Smooth muscle cell (in vitro differentiated cells): ENCODE data around the gene ZNF606. TPM values are rescaled to one million over a fixed set of nuclear protein-coding genes. Genes with fewer than 3 reads are reported as not detected.

ENCODE experiments used
- DNase-seq: peaks from one replicate; lab custom pipeline; 2025; ENCODE audit not compliant: unreplicated experiment; lab: John Stamatoyannopoulos, UW
- H2AFZ ChIP-seq: fragments of 200-600 bp; sonication (generic); 2 replicates; pipeline ENCODE4 v1.6.0; 2016; ENCODE audit warnings: antibody characterized with exemption, low read depth, mild to moderate bottlenecking
- H3F3A ChIP-seq: fragments of 200-600 bp; sonication (generic); 2 replicates; pipeline ENCODE4 v1.6.0; 2017; ENCODE audit warnings: antibody characterized with exemption, low read depth
- H3K27ac ChIP-seq: fragments of 200-600 bp; sonication (generic); 2 replicates; pipeline ENCODE4 v1.5.1; 2016; ENCODE audit warnings: low read depth, mild to moderate bottlenecking
- H3K27me3 ChIP-seq: fragments of 200-600 bp; sonication (generic); 2 replicates; pipeline ENCODE4 v1.6.1; 2016; ENCODE audit warnings: low read depth, mild to moderate bottlenecking
- H3K36me3 ChIP-seq: fragments of 200-600 bp; sonication (generic); 2 replicates; pipeline ENCODE4 v1.5.1; 2016; ENCODE audit warnings: low read depth
- H3K4me1 ChIP-seq: fragments of 200-600 bp; sonication (generic); 2 replicates; pipeline ENCODE4 v1.5.1; 2016; ENCODE audit warnings: low read depth
- H3K4me2 ChIP-seq: fragments of 200-600 bp; sonication (generic); 2 replicates; pipeline ENCODE4 v1.6.0; 2016; ENCODE audit warnings: mild to moderate bottlenecking
- H3K4me3 ChIP-seq: fragments of 200-600 bp; sonication (generic); 2 replicates; pipeline ENCODE4 v1.5.1; 2016; ENCODE audit warnings: mild to moderate bottlenecking
- H3K79me2 ChIP-seq: fragments of 200-600 bp; sonication (generic); 2 replicates; pipeline ENCODE4 v1.6.0; 2016; ENCODE audit warnings: low read depth, mild to moderate bottlenecking
- H3K9ac ChIP-seq: fragments of 200-600 bp; sonication (generic); 2 replicates; pipeline ENCODE4 v1.6.0; 2016; ENCODE audit warnings: low read depth
- H3K9me3 ChIP-seq: fragments of 200-600 bp; sonication (generic); replicated peaks from 2 replicates; pipeline ENCODE4 v1.5.1; 2016; ENCODE audit warnings: low read depth
- H4K20me1 ChIP-seq: fragments of 200-600 bp; sonication (generic); 2 replicates; pipeline ENCODE4 v1.6.0; 2016; ENCODE audit warnings: low read depth
- CTCF ChIP-seq: fragments of 200-600 bp; sonication (generic); IDR thresholded peaks from 2 replicates; pipeline ENCODE4 v1.5.1; 2017; ENCODE audit warnings: borderline replicate concordance, mild to moderate bottlenecking, antibody characterized with exemption; ENCODE audit not compliant: insufficient read depth, poor library complexity, severe bottlenecking
- WGBS: methylation state at CpG from one replicate; pipeline ENCODE4 v1.1.7; 2016; ENCODE audit warnings: low lambda C conversion rate; 5-methylcytosine and 5-hydroxymethylcytosine counted together
- polyA plus RNA-seq: library from polyadenylated mRNA; unstranded; fragments of >200 nt; fragmentation: Nextera tagmentation; extraction: Ambion mirVana; gene quantifications from 2 replicates; pipeline ENCODE4 v1.2.1, GENCODE V29; 2016
- total RNA-seq: library from RNA; depleted of rRNA; stranded (reverse); fragments of >200 nt; gene quantifications from 2 replicates; pipeline ENCODE4 v1.2.3, GENCODE V29; 2014

ZNF606 gene
- total and polyA plus RNA-seq, 2 experiments from 2014 or later, result 5.2 to 18.6 TPM

- DNase-seq, result no peak
- no peaks in the 10 kb centered on the region for H3F3A ChIP-seq
- H3K27ac ChIP-seq, result no peak overlapping the region
- peak; percentile 39 for TF ChIP-seq CTCF
- H3K9me3 ChIP-seq, result no peaks in the 10 kb centered on the region
- H3K4me2 ChIP-seq, result no peak overlapping the region
- H3K36me3 ChIP-seq, result no peaks in the 10 kb centered on the region
- no peak overlapping the region for H2AFZ ChIP-seq
- H3K79me2 ChIP-seq, result no peaks in the 10 kb centered on the region
- no peak overlapping the region for H3K4me3 ChIP-seq
- H3K4me1 ChIP-seq, result no peaks in the 10 kb centered on the region
- no peaks in the 10 kb centered on the region for H3K27me3 ChIP-seq
- WGBS, result 65% methylated on average over 30 of the region's 30 CpGs
- H4K20me1 ChIP-seq, result no peaks in the 10 kb centered on the region
- H3K9ac ChIP-seq, result no peak overlapping the region
Measured at GRCh38 chr19:58021541-58022282, 19.1 kb upstream of the ZNF606 start.

- Histone ChIP-seq H2AFZ (no peak overlapping the region), H3K27ac (no peak overlapping the region), H4K20me1 (no peaks in the 10 kb centered on the region), H3K9me3 (no peaks in the 10 kb centered on the region), H3K4me3 (no peak overlapping the region), H3K9ac (no peak overlapping the region), H3K79me2 (no peaks in the 10 kb centered on the region), H3K4me1 (no peaks in the 10 kb centered on the region), H3K36me3 (no peaks in the 10 kb centered on the region), H3F3A (no peaks in the 10 kb centered on the region), H3K27me3 (no peaks in the 10 kb centered on the region), H3K4me2 (no peak overlapping the region)
- DNase-seq, result no peak
- WGBS, result 79% methylated on average over 7 of the region's 7 CpGs
- no peak for TF ChIP-seq CTCF
Measured at GRCh38 chr19:58020129-58020528, 17.5 kb upstream of the ZNF606 start.

GRCh38 chr19:58014141-58014540, 11.5 kb upstream of the ZNF606 start:
- Histone ChIP-seq H3K4me1 (no peaks in the 10 kb centered on the region), H3K4me3 (no peak overlapping the region), H3K36me3 (no peaks in the 10 kb centered on the region), H3K9ac (no peak overlapping the region), H3K9me3 (peaks cover 6% of the 10 kb centered on the region), H3K79me2 (no peaks in the 10 kb centered on the region), H3K27ac (no peak overlapping the region), H3F3A (no peaks in the 10 kb centered on the region), H4K20me1 (no peaks in the 10 kb centered on the region), H2AFZ (no peak overlapping the region), H3K4me2 (no peak overlapping the region), H3K27me3 (no peaks in the 10 kb centered on the region)
- DNase-seq, result no peak
- WGBS, result 60% methylated on average over 5 of the region's 5 CpGs
- TF ChIP-seq CTCF, result no peak

- no peaks in the 10 kb centered on the region for H4K20me1 ChIP-seq
- H3K36me3 ChIP-seq, result peaks cover 21% of the 10 kb centered on the region
- no peak overlapping the region for H3K4me3 ChIP-seq
- H3K9ac ChIP-seq, result no peak overlapping the region
- no peaks in the 10 kb centered on the region for H3F3A ChIP-seq
- H3K4me2 ChIP-seq, result no peak overlapping the region
- WGBS, result 94% methylated on average over 21 of the region's 22 CpGs
- H2AFZ ChIP-seq, result no peak overlapping the region
- H3K4me1 ChIP-seq, result no peaks in the 10 kb centered on the region
- DNase-seq, result no peak
- no peak for TF ChIP-seq CTCF
- H3K79me2 ChIP-seq, result no peaks in the 10 kb centered on the region
- H3K27ac ChIP-seq, result no peak overlapping the region
- peaks cover 15% of the 10 kb centered on the region for H3K9me3 ChIP-seq
- no peaks in the 10 kb centered on the region for H3K27me3 ChIP-seq
Measured at GRCh38 chr19:58010507-58010906, 7.9 kb upstream of the ZNF606 start.
